ENCODE data around the gene LMO7. TPM values are rescaled to one million over a fixed set of nuclear protein-coding genes. Genes with fewer than 3 reads are reported as not detected.
A peak's percentile ranks its signal among the peaks of the same experiment; 100 is the strongest.

The LMO7 gene
- total and polyA plus RNA-seq, 4 donors: 75.9 to 679 (median 214) TPM

- ATAC-seq (ENCODE audit: insufficient read depth, low FRiP score) (no peak), DNase-seq (no peak)
- TF ChIP-seq CTCF (IDR thresholded peaks at IDR 0.05; ENCODE audit: control extremely low read depth, extremely low read depth): no peak
- 97 to 98% methylated on average over 2 of the region's 2 CpGs for WGBS, 2 donors
- Histone ChIP-seq H3K27me3 (ENCODE audit: control insufficient read depth in 3 of 3, insufficient read depth in 3 of 3, low read length in 2 of 3) (peaks cover 0 to 7% (median 5%) of the 10 kb centered on the region in 3 donors), H3K9ac (ENCODE audit: insufficient read depth in 1 of 2, low read length in 2 of 2) (no peak overlapping the region), H3K4me3 (no peak overlapping the region), H3K36me3 (ENCODE audit: control insufficient read depth in 4 of 4, insufficient read depth in 4 of 4, low read length in 4 of 4) (no peaks in the 10 kb centered on the region), H3K9me3 (ENCODE audit: control insufficient read depth in 4 of 4, insufficient read depth in 3 of 4, low read length in 3 of 4) (no peaks in the 10 kb centered on the region), H3K4me1 (ENCODE audit: control insufficient read depth in 5 of 5, insufficient read depth in 5 of 5, low read length in 5 of 5) (peaks cover 0 to 7% (median 6%) of the 10 kb centered on the region in 5 donors), H3K27ac (ENCODE audit: low read depth in 1 of 2, low read length in 1 of 2) (no peak overlapping the region)
Observed at GRCh38 chr13:75639454-75639853, 3.3 kb downstream of the LMO7 start.

- no peaks in the 10 kb centered on the region for H3K9me3 ChIP-seq (ENCODE audit: control insufficient read depth in 4 of 4, insufficient read depth in 3 of 4, low read length in 3 of 4)
- H3K4me3 ChIP-seq: no peak overlapping the region
- H3K27me3 ChIP-seq (ENCODE audit: control insufficient read depth in 3 of 3, insufficient read depth in 3 of 3, low read length in 2 of 3): peaks cover 0 to 7% (median 5%) of the 10 kb centered on the region in 3 donors
- 94 to 96% methylated on average over 6 of the region's 6 CpGs for WGBS, 2 donors
- peaks cover 0 to 7% (median 3%) of the 10 kb centered on the region in 5 donors for H3K4me1 ChIP-seq (ENCODE audit: control insufficient read depth in 5 of 5, insufficient read depth in 5 of 5, low read length in 5 of 5)
- H3K9ac ChIP-seq (ENCODE audit: insufficient read depth in 1 of 2, low read length in 2 of 2): no peak overlapping the region
- ATAC-seq (ENCODE audit: insufficient read depth, low FRiP score): no peak
- DNase-seq: no peak
- no peak for TF ChIP-seq CTCF (IDR thresholded peaks at IDR 0.05; ENCODE audit: control extremely low read depth, extremely low read depth)
- peak overlapping the region in 1 of 2 donors; percentile 1 for H3K27ac ChIP-seq (ENCODE audit: low read depth in 1 of 2, low read length in 1 of 2)
- H3K36me3 ChIP-seq (ENCODE audit: control insufficient read depth in 4 of 4, insufficient read depth in 4 of 4, low read length in 4 of 4): peaks cover 0 to 2% (median 0%) of the 10 kb centered on the region in 4 donors
Observed at GRCh38 chr13:75641026-75641425, 4.9 kb downstream of the LMO7 start.

GRCh38 chr13:75643182-75643581 is 7.1 kb downstream of the LMO7 start:
- peaks cover 0 to 2% (median 0%) of the 10 kb centered on the region in 4 donors for H3K36me3 ChIP-seq (ENCODE audit: control insufficient read depth in 4 of 4, insufficient read depth in 4 of 4, low read length in 4 of 4)
- no peak overlapping the region for H3K9ac ChIP-seq (ENCODE audit: insufficient read depth in 1 of 2, low read length in 2 of 2)
- H3K27me3 ChIP-seq (ENCODE audit: control insufficient read depth in 3 of 3, insufficient read depth in 3 of 3, low read length in 2 of 3): peaks cover 0 to 5% (median 0%) of the 10 kb centered on the region in 3 donors
- 66 to 83% methylated on average over 1 of the region's 1 CpG for WGBS, 2 donors
- no peaks in the 10 kb centered on the region for H3K9me3 ChIP-seq (ENCODE audit: control insufficient read depth in 4 of 4, insufficient read depth in 3 of 4, low read length in 3 of 4)
- no peak overlapping the region for H3K4me3 ChIP-seq
- H3K27ac ChIP-seq (ENCODE audit: low read depth in 1 of 2, low read length in 1 of 2): no peak overlapping the region
- peaks cover 0 to under 1% (median 0%) of the 10 kb centered on the region in 5 donors for H3K4me1 ChIP-seq (ENCODE audit: control insufficient read depth in 5 of 5, insufficient read depth in 5 of 5, low read length in 5 of 5)
- TF ChIP-seq CTCF (IDR thresholded peaks at IDR 0.05; ENCODE audit: control extremely low read depth, extremely low read depth): no peak
- ATAC-seq (ENCODE audit: insufficient read depth, low FRiP score) (no peak), DNase-seq (peak in 1 of 3 donors; percentile 23)

GRCh38 chr13:75643693-75644092 is 7.6 kb downstream of the LMO7 start:
- TF ChIP-seq CTCF (IDR thresholded peaks at IDR 0.05; ENCODE audit: control extremely low read depth, extremely low read depth): no peak
- Histone ChIP-seq H3K4me3 (no peak overlapping the region), H3K9me3 (ENCODE audit: control insufficient read depth in 4 of 4, insufficient read depth in 3 of 4, low read length in 3 of 4) (no peaks in the 10 kb centered on the region), H3K4me1 (ENCODE audit: control insufficient read depth in 5 of 5, insufficient read depth in 5 of 5, low read length in 5 of 5) (no peaks in the 10 kb centered on the region), H3K27ac (ENCODE audit: low read depth in 1 of 2, low read length in 1 of 2) (no peak overlapping the region), H3K9ac (ENCODE audit: insufficient read depth in 1 of 2, low read length in 2 of 2) (no peak overlapping the region), H3K27me3 (ENCODE audit: control insufficient read depth in 3 of 3, insufficient read depth in 3 of 3, low read length in 2 of 3) (no peaks in the 10 kb centered on the region), H3K36me3 (ENCODE audit: control insufficient read depth in 4 of 4, insufficient read depth in 4 of 4, low read length in 4 of 4) (peaks cover 0 to 2% (median 0%) of the 10 kb centered on the region in 4 donors)
- DNase-seq (no peak), ATAC-seq (ENCODE audit: insufficient read depth, low FRiP score) (no peak)

Measured in lung (tissue), 12 donors.